Measurements from ENCODE around the gene SH3RF2.
"Not testable (repeated sequence)": the region's sequence is repeated elsewhere in the genome, so short reads cannot be mapped to it uniquely, and the experiment has no call there.

SH3RF2 gene

GRCh38 chr5:146079695-146080373, 143.5 kb downstream of the SH3RF2 start:
- DNase-seq (ENCODE audit: low spot score) = peak; percentile 37

GRCh38 chr5:146081556-146081955, 145.2 kb downstream of the SH3RF2 start:
- no peak for DNase-seq (ENCODE audit: low spot score)

GRCh38 chr5:146082798-146083197, 146.4 kb downstream of the SH3RF2 start:
- no peak for DNase-seq (ENCODE audit: low spot score)

GRCh38 chr5:146084376-146084775, 148.0 kb downstream of the SH3RF2 start:
- DNase-seq (ENCODE audit: low spot score) = no peak

GRCh38 chr5:146088098-146088497, 151.7 kb downstream of the SH3RF2 start:
- DNase-seq (ENCODE audit: low spot score) = no peak

- no peak for DNase-seq (ENCODE audit: low spot score)
Measured at GRCh38 chr5:146089287-146089686, 152.9 kb downstream of the SH3RF2 start.

GRCh38 chr5:146091881-146092280, 155.5 kb downstream of the SH3RF2 start:
- no peak for DNase-seq (ENCODE audit: low spot score)

GRCh38 chr5:146098047-146098446, 161.7 kb downstream of the SH3RF2 start:
- no peak for DNase-seq (ENCODE audit: low spot score)

- no peak for DNase-seq (ENCODE audit: low spot score)
Measured at GRCh38 chr5:146101646-146102045, 165.3 kb downstream of the SH3RF2 start.

GRCh38 chr5:146103594-146103993, 167.2 kb downstream of the SH3RF2 start:
- DNase-seq (ENCODE audit: low spot score) = no peak

GRCh38 chr5:146105477-146105876, 169.1 kb downstream of the SH3RF2 start, which contains the start of gene PLAC8L1:
Gene PLAC8L1, minus strand, starts transcription at chr5:146105577. Its CDS starts 1,266 bp downstream, at chr5:146104311.
- DNase-seq (ENCODE audit: low spot score) = no peak

- no peak for DNase-seq (ENCODE audit: low spot score)
Measured at GRCh38 chr5:146107901-146108300, 171.5 kb downstream of the SH3RF2 start.

GRCh38 chr5:146108870-146109269, 172.5 kb downstream of the SH3RF2 start:
- not testable (repeated sequence) for DNase-seq (ENCODE audit: low spot score)

GRCh38 chr5:146109379-146109778, 173.0 kb downstream of the SH3RF2 start:
- DNase-seq (ENCODE audit: low spot score) = no peak

GRCh38 chr5:146111409-146111808, 175.0 kb downstream of the SH3RF2 start:
- DNase-seq (ENCODE audit: low spot score) = no peak

- DNase-seq (ENCODE audit: low spot score) = no peak
Measured at GRCh38 chr5:146112476-146112875, 176.1 kb downstream of the SH3RF2 start.
